PC-3 (cell line): ENCODE results near the gene SMARCA4. TPM values are rescaled to one million over a fixed set of nuclear protein-coding genes. Genes with fewer than 3 reads are reported as not detected.

Experiments used
- ATAC-seq: fragments of 200-7000 bp; cut with Tn5 transposase; 2 replicates; pipeline ENCODE4 v1.9.1; 2020; ENCODE audit warnings: mild to moderate bottlenecking, moderate library complexity
- BruUV-seq: library from RNA; stranded (reverse); fragments of 400-500 nt; replicated peaks from 2 replicates; lab custom pipeline; 2021; lab: Mats Ljungman, UMichigan
- CTCF ChIA-PET: fragments of 300-600 bp; sonication (Branson Sonifier 250); formaldehyde crosslinking; loops from one replicate; lab custom pipeline; 2022; ENCODE audit warnings: antibody characterized with exemption; lab: Charles Lee
- POLR2A ChIA-PET: fragments of 300-600 bp; sonication (Branson Sonifier 250); formaldehyde crosslinking; loops from one replicate; lab custom pipeline; 2022; ENCODE audit warnings: antibody characterized with exemption; ENCODE audit not compliant: unreplicated experiment; lab: Charles Lee
- DNase-seq: peaks from one replicate; pipeline ENCODE4 v3.0.0-alpha.2; 2015
- H2AFZ ChIP-seq: fragments of 300-600 bp; sonication (generic); 2 replicates; pipeline ENCODE4 v1.6.0; 2016; ENCODE audit warnings: antibody characterized with exemption, low read length
- H3F3A ChIP-seq: fragments of 300-600 bp; sonication (generic); one replicate; pipeline ENCODE4 v1.6.0; 2017; ENCODE audit warnings: antibody characterized with exemption, low read length, control low read depth, mild to moderate bottlenecking; ENCODE audit not compliant: unreplicated experiment
- H3K27ac ChIP-seq: fragments of 300-600 bp; sonication (generic); 2 replicates; pipeline ENCODE4 v1.5.1; 2016; ENCODE audit warnings: mild to moderate bottlenecking, low read length
- H3K27me3 ChIP-seq: fragments of 300-600 bp; sonication (generic); 2 replicates; pipeline ENCODE4 v1.6.1; 2016; ENCODE audit warnings: low read length, mixed read lengths
- H3K36me3 ChIP-seq: fragments of 300-600 bp; sonication (generic); 2 replicates; pipeline ENCODE4 v1.6.1; 2016; ENCODE audit warnings: low read depth, mixed run types, low read length, mixed read lengths
- H3K4me1 ChIP-seq: fragments of 300-600 bp; sonication (generic); 2 replicates; pipeline ENCODE4 v1.5.1; 2016; ENCODE audit warnings: low read length; ENCODE audit not compliant: insufficient read depth
- H3K4me2 ChIP-seq: fragments of 300-600 bp; sonication (generic); 2 replicates; pipeline ENCODE4 v1.6.0; 2016; ENCODE audit warnings: low read length
- H3K4me3 ChIP-seq: fragments of 300-600 bp; sonication (generic); 2 replicates; pipeline ENCODE4 v1.5.1; 2016; ENCODE audit warnings: mild to moderate bottlenecking, low read length, mixed read lengths
- H3K79me2 ChIP-seq: fragments of 300-600 bp; sonication (generic); 2 replicates; pipeline ENCODE4 v1.6.1; 2017; ENCODE audit warnings: low read length, mixed read lengths
- H3K9ac ChIP-seq: fragments of 300-600 bp; sonication (generic); 2 replicates; pipeline ENCODE4 v1.6.0; 2016; ENCODE audit warnings: mild to moderate bottlenecking, low read length
- H3K9me2 ChIP-seq: fragments of 300-600 bp; sonication (generic); replicated peaks from 2 replicates; pipeline ENCODE4 v1.6.1; 2016; ENCODE audit warnings: mixed run types, low read length, mixed read lengths
- H3K9me3 ChIP-seq: fragments of 300-600 bp; sonication (generic); 2 replicates; pipeline ENCODE4 v1.6.1; 2016; ENCODE audit warnings: low read length, mixed read lengths
- H4K20me1 ChIP-seq: fragments of 300-600 bp; sonication (generic); 2 replicates; pipeline ENCODE4 v1.6.1; 2016; ENCODE audit warnings: low read length, mixed read lengths
- CTCF ChIP-seq: fragments of 300-600 bp; sonication (generic); conservative IDR thresholded peaks from 2 replicates; pipeline ENCODE4 v1.5.1; 2017; ENCODE audit warnings: antibody characterized with exemption, low read depth, mild to moderate bottlenecking, low read length
- EZH2 ChIP-seq: fragments of 300-600 bp; sonication (generic); IDR thresholded peaks from one replicate; pipeline ENCODE4 v1.6.1; 2017; ENCODE audit warnings: antibody characterized with exemption, mild to moderate bottlenecking, low read length; ENCODE audit not compliant: unreplicated experiment
- EZH2phosphoT487 ChIP-seq: fragments of 300-600 bp; sonication (generic); IDR thresholded peaks from 2 replicates; pipeline ENCODE4 v1.6.1; 2018; ENCODE audit warnings: mild to moderate bottlenecking, antibody characterized with exemption, low read length, borderline replicate concordance
- intact Hi-C: fragments of 100-400 bp; cut with micrococcal nuclease; formaldehyde crosslinking; loops from 2 replicates; pipeline ENCODE4 v1.9.0; 2023
- total RNA-seq: library from RNA; depleted of rRNA; stranded (reverse); fragments of >200 nt; gene quantifications from 2 replicates; pipeline ENCODE4 v1.2.3, GENCODE V29; 2014

SMARCA4 gene
- total RNA-seq, 1 experiment from 2014 or later = 197 TPM

- intact Hi-C loops = no loop called here
- Histone ChIP-seq H3K9ac (peak overlapping the region; percentile 89), H3K4me3 (peak overlapping the region; percentile 82), H3K36me3 (peaks cover 28% of the 10 kb centered on the region; the same call in 1 of the 2 replicates), H3F3A (no peaks in the 10 kb centered on the region), H3K4me1 (peaks cover 16% of the 10 kb centered on the region), H3K9me3 (no peaks in the 10 kb centered on the region), H2AFZ (peak overlapping the region; percentile 69), H3K4me2 (peak overlapping the region; percentile 91), H4K20me1 (peaks cover 8% of the 10 kb centered on the region; the same call in 1 of the 2 replicates), H3K27ac (peak overlapping the region; percentile 15), H3K9me2 (no peaks in the 10 kb centered on the region), H3K79me2 (peaks cover 54% of the 10 kb centered on the region), H3K27me3 (no peaks in the 10 kb centered on the region)
- no peak for TF ChIP-seq CTCF
- no peak for TF ChIP-seq EZH2phosphoT487
- TF ChIP-seq EZH2 = no peak
- POLR2A ChIA-PET = no interaction called here
- DNase-seq = no peak
- ATAC-seq = peak; percentile 20; the same call in 1 of the 2 replicates
- BruUV-seq = TSS peak; percentile 66
- CTCF ChIA-PET = no interaction called here
Observed at GRCh38 chr19:10927730-10928562, 32.9 kb upstream of the SMARCA4 start.

- no peaks in the 10 kb centered on the region for H3K9me3 ChIP-seq
- peaks cover 8% of the 10 kb centered on the region; the same call in 1 of the 2 replicates for H4K20me1 ChIP-seq
- POLR2A ChIA-PET = no interaction called here
- intact Hi-C loops = no loop called here
- no peaks in the 10 kb centered on the region for H3K27me3 ChIP-seq
- TF ChIP-seq EZH2 = no peak
- no peak for TF ChIP-seq CTCF
- TF ChIP-seq EZH2phosphoT487 = no peak
- ATAC-seq (peak; percentile 90), DNase-seq (peak; percentile 100)
- H3K79me2 ChIP-seq = peaks cover 54% of the 10 kb centered on the region
- CTCF ChIA-PET = interaction anchor here (0.6 kb wide), 1 partner anchor 13 kb away, joined by 6 read pairs; no protein-coding TSS in a partner anchor
- no TSS peak for BruUV-seq
- H3K4me3 ChIP-seq = peak within 1 kb of the TSS; percentile 82
- H3K9me2 ChIP-seq = no peaks in the 10 kb centered on the region
- H3K4me1 ChIP-seq = peaks cover 16% of the 10 kb centered on the region
- H3K27ac ChIP-seq = peak within 1 kb of the TSS; percentile 15
- H2AFZ ChIP-seq = peak within 1 kb of the TSS; percentile 69
- H3F3A ChIP-seq = no peaks in the 10 kb centered on the region
- H3K36me3 ChIP-seq = peaks cover 19% of the 10 kb centered on the region; the same call in 1 of the 2 replicates
- peak within 1 kb of the TSS; percentile 91 for H3K4me2 ChIP-seq
- peak within 1 kb of the TSS; percentile 89 for H3K9ac ChIP-seq
Observed at GRCh38 chr19:10928563-10929401, 32.0 kb upstream of the SMARCA4 start, which contains the start of the genes TIMM29 and YIPF2. TIMM29 (plus strand) TSS chr19:10928811; CDS start chr19:10928823, 12 bp downstream. YIPF2 (minus strand) TSS chr19:10928639; CDS start chr19:10928410, 229 bp downstream.
